HG02943 (cell line): ENCODE measurements around the gene CASP6.
A peak's percentile ranks its signal among the peaks of the same experiment; 100 is the strongest.

Source experiments
- ATAC-seq: cut with Tn5 transposase; IDR thresholded peaks from one replicate; pipeline ENCODE4 v1.9.1; 2021; ENCODE audit warnings: mild to moderate bottlenecking, low read depth, moderate library complexity; ENCODE audit not compliant: unreplicated experiment

Gene CASP6

DNA sequence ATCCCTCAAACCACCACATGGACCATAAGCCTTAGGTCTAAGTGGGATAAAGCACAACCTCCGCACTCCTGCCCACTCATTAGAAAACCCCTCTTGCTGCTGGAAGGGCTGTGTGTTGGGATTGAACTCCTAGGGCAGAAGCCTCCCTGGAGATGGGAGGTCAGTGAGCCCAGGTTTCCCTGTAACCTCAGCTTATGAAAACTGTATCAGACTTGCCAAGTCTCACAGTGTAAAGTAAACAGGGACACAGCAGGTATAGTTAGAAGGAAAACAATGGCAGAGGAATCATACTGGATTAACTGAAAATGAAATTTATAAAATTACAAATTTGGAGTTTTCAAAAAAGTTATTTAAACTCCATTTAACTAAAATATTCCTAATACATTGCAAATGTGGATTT, 29.9 kb downstream of the CASP6 start:
- no peak for ATAC-seq

GRCh38 chr4:109672169-109672930, 30.9 kb downstream of the CASP6 start:
- no peak for ATAC-seq

GRCh38 chr4:109671350-109671749, 31.9 kb downstream of the CASP6 start:
- no peak for ATAC-seq

DNA sequence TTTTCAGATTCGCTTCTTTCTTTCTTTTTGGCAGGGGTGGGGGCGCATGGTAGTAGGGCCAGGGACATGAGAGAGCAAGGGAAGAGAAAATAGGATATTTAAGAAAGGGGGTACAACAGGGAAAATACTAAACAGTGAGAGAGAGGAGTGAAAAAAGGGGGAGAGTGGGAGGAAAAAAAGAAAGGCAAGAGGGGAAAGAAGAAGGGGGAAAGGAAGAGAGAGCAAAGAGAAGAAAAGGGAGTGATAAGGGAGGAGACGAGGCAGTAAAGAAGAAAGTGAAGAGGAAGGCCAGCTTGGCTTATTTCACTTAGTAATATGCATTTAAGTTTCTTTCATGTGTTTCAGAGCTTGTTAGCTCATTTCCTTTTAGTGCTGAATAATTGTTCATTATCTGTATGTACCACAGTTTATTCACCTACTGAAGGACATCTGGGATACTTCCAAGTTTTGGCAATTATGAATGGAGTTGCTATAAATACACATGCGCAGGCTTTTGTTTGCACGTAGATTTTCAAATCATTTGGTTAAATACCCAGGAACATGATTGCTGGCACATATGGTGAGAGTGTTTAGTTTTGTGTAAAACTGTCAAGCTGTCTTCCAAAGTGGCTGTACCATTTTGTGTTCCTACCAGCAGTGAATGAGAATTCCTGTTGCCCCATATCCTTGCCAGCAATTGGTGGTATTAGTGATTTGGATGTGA, 37.3 kb downstream of the CASP6 start:
- no peak for ATAC-seq

DNA sequence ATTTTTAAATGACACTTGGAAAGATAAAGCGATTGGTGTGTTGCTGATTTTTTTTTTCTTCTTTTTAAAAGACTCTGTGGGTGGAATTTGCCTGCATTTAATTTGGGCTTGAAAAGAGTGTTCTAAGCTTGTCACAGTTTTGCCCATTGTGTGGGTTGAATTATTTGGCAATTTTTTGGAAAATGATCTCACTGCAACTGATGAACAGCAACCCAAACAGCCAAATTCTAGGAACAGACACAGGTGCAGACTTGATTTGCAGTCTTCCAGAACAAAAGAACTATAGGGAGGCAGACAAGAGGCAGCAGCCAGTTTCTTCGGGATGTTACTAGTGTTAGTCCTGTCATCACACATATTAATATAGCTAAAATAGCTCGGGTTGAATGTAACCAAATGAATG, 40.5 kb downstream of the CASP6 start:
- ATAC-seq: no peak

DNA sequence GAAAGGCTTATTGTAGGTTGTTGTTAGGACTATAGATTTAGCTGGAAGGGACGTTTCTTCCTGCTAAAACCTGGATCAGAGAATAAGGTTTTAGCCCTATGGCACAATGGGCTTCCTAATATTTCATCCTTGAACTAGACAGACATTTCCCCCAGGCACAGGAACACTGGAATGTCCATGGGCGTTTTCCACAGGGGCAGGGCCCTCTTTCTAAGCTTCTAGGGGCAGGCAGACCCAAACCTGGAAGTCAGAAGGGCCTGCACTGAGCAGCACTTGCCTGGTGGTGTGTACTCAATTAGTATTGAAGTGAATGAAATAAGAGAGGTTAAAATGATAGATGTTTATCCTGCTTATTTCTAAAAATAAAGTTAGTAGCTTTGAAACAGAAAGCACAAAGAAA, 41.1 kb downstream of the CASP6 start:
- ATAC-seq: no peak

GRCh38 chr4:109658871-109659410, 44.3 kb downstream of the CASP6 start:
- ATAC-seq: no peak

DNA sequence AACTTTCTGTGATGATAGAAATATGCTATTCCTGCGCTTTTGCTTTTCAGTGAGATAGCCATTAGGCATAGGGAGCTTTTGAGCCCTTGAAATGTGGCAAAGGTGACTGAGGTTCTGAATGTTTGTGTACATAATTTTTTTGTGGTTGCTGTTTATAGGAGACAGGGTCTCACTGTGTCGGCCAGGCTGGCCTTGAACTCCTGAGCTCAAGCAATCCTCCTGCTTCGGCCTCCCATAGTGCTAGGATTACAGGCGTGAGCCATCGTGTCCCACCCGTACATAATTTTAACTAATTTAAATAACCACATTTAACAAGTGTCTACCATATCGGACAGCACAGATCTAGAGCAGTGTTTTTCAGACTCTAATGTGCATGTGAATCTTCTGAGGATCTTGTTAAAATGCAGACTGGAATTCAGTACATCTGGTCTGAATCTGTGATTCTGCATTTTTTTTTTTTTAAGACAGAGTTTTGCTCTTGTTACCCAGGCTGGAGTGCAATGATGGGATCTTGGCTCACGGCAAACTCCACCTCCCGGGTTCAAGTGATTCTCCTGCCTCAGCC, 45.3 kb downstream of the CASP6 start:
- ATAC-seq: no peak

DNA sequence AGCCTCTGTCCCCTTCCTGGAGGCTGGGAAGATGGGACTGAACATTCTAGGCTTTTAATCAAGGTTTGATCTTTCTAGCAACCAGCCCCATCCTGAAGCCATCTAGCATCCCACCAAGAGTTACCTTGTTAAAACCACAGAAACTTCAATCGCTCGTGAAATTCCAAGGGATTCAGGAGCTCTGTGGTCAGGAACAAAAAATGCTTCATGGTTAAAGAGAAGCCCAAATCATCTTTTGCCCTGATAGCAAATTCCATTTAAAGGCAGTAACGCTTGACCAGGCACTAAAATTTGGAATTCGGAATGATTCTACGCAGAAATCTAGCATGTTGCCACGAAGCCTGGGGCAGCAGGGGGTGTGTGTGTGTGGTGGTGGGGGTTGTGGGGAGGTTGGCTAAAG, 47.8 kb downstream of the CASP6 start:
- no peak for ATAC-seq

DNA sequence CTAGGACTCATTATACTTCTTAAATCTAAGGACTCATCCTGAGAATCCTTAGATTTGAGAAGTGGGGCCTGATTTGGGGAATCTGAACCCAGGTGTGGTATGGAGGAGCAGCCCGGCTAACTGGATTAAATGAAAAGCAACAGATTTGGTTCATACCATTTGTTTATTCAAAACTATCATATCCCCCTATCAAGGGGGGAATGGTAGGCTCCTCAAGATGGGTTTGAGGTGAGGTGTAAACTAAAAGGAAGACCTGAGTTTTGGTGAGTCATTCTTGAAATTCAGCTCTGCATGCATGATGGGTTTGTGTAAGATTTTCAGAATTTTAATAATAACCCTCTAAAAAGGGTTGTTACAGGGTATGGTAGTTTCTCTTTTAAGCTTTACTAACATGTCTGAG, 53.4 kb downstream of the CASP6 start:
- ATAC-seq: peak; percentile 83

- ATAC-seq: no peak
Observed at GRCh38 chr4:109648997-109649575, 54.2 kb downstream of the CASP6 start.

GRCh38 chr4:109648266-109648996, 54.8 kb downstream of the CASP6 start:
- no peak for ATAC-seq

- no peak for ATAC-seq
Observed at GRCh38 chr4:109645874-109646710, 57.2 kb downstream of the CASP6 start.

GRCh38 chr4:109640644-109641043, 62.6 kb downstream of the CASP6 start:
- no peak for ATAC-seq
